Posterior vena cava (tissue), 2 donors: ENCODE results near the gene ITGAE. TPM values are rescaled to one million over a fixed set of nuclear protein-coding genes. Genes with fewer than 3 reads are reported as not detected.

ENCODE experiments used
- DNase-seq: peaks from one replicate; pipeline ENCODE4 v3.0.0-alpha.2; 2020; ENCODE audit warnings: low spot score
- intact Hi-C, 2 donors: fragments of 100-400 bp; cut with DNase I; formaldehyde crosslinking; loops; one replicate each; pipeline versions ENCODE4 v1.14.1 to v1.14.2; 2022 to 2023
- long read RNA-seq, 2 donors: library from polyadenylated mRNA; unstranded; transcript quantifications; one replicate each; pipeline ENCODE4 v2.0.0, GENCODE V29; 2020 to 2021
- total RNA-seq, 2 donors: library from RNA; stranded (reverse); fragmentation: NEBNext Ultra II Directional; extraction: Animal tissue kit (Norgen Biotek cat#: 25700); gene quantifications; one replicate each; pipeline ENCODE4 v1.2.1, GENCODE V29; 2021
- donor health status: DM: yes; HTN: yes; CAD: no.
- donor health status: DM: yes; HTN: yes; CAD: no.

Gene ITGAE, protein sequence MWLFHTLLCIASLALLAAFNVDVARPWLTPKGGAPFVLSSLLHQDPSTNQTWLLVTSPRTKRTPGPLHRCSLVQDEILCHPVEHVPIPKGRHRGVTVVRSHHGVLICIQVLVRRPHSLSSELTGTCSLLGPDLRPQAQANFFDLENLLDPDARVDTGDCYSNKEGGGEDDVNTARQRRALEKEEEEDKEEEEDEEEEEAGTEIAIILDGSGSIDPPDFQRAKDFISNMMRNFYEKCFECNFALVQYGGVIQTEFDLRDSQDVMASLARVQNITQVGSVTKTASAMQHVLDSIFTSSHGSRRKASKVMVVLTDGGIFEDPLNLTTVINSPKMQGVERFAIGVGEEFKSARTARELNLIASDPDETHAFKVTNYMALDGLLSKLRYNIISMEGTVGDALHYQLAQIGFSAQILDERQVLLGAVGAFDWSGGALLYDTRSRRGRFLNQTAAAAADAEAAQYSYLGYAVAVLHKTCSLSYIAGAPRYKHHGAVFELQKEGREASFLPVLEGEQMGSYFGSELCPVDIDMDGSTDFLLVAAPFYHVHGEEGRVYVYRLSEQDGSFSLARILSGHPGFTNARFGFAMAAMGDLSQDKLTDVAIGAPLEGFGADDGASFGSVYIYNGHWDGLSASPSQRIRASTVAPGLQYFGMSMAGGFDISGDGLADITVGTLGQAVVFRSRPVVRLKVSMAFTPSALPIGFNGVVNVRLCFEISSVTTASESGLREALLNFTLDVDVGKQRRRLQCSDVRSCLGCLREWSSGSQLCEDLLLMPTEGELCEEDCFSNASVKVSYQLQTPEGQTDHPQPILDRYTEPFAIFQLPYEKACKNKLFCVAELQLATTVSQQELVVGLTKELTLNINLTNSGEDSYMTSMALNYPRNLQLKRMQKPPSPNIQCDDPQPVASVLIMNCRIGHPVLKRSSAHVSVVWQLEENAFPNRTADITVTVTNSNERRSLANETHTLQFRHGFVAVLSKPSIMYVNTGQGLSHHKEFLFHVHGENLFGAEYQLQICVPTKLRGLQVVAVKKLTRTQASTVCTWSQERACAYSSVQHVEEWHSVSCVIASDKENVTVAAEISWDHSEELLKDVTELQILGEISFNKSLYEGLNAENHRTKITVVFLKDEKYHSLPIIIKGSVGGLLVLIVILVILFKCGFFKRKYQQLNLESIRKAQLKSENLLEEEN
- 10 to 100 TPM; 18.2 to 25.6 TPM for total RNA-seq
- long read RNA-seq, donor 1, transcript ITGAE-207 (4 exons, 672 nt), result major isoform, 5 of 7 reads
- long read RNA-seq, donor 1, partial matches to known transcripts, result 0 of 7 reads
- long read RNA-seq, donor 1, other reads (novel, unspliced or antisense), result 0 of 7 reads
- long read RNA-seq, donor 2, transcript ITGAE-207 (4 exons, 672 nt), result major isoform, 11 of 14 reads
- long read RNA-seq, donor 2, partial matches to known transcripts, result 0 of 14 reads
- long read RNA-seq, donor 2, other reads (novel, unspliced or antisense), result 2 of 14 reads

DNA sequence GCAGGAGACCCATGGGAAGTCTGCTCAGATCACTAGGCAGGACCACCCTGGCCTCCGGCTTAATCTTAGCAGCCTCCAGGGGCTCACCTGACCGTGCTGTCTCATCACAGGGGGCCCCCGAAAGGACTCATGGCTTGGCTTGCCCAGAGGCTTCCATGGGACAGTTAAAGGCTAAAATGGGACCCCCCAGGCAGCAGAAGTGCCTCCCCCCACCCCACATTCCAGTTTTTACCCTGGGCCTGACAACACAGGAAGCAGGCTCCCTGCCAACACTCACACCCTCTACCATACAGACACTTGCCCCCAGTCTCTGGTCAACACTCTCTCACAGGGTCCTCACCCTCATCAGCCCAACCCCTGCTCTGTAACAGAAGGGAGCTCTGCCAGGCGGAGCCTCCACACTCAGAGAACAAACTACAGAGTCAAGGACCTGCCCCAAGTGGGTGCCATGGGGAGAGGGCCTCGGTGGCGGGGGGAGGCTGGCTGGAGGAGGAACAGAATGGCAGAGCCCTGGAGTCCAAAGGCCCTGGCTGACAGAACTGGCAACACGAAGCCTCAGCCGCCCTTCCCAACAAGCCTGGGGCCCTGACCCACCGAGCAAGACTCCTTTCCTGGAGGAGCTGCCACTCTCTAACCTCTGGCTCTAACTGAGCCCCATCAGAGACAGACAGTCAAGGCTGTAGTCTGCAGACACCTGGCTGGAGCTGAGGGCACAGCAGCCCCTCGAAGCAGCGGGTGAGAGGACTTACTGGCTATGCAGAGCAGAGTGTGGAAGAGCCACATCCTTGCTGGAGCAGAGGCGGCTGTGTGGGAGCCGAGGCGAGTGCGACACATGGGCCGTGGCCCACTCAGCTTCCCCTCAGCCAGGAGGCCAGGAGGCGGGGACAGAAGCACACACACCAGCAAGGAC lies at the start of gene ITGAE:
Gene ITGAE (minus strand): TSS at position 827 of the 910 bp plus-strand sequence. CDS start 44 bp downstream, at position 783.
- DNase-seq, result no peak
- intact Hi-C loops, result no loop called here

DNA sequence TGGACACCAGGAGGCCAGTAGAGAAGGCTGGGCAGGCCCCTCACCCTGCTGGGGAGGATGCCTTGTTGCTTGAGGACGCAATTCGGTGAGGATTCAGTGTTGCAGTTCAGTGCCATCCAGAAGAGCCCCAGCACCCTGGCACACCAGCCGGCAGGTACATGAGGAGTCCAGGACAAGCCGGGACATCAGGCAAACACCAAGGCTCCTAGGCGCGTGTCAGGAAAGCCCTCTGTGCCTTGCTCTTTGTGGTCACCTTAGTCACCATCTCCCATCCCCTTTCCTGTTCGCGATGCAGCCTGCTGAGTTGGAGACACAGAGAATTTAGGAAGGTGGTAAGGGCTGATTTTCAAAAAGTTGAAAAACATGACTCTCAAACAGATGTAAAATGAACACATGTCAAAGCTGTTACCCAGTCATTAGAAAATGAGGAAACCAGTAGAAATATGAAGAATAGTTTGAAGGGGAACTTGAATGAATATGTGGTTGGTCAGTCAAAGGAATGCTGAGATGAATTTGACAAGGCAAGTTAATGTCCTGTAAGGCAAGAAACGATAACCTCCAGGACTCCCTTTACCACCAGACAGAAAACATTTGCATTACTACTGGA lies 47.3 kb upstream of the ITGAE start:
- intact Hi-C loops, result loop anchor here in 1 of 2 donors (10.0 kb wide), 1 partner anchor 114 kb away; no protein-coding TSS in a partner anchor

DNA sequence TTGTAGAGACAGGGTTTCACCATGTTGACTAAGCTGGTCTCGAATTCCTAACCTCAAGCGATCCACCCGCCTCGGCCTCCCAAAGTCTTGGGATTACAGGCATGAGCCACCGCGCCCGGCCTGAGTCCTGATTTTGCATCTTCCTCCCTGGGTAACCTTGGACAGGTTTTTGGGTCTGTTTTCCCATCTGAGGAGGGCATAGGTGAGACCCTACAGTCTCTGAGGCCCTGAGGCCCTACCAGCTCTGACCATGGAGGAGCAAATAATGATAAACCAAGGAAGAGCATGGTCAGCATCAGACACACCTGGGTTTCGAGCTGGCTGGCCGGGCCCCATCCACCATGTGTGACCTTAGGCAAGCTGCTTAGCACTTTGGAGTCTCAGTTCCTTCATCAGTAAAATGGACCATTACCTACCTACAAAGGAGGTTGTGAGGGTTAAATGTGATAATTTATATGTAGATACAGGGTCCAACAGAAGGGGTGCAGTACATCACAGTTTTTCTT lies 46.2 kb upstream of the ITGAE start:
- DNase-seq, result peak; percentile 50
- intact Hi-C loops, result loop anchor here in 1 of 2 donors (10.0 kb wide), 1 partner anchor 112 kb away; no protein-coding TSS in a partner anchor

More for the DNA sequence above, 47.3 kb upstream of the ITGAE start:
- peak; percentile 64 for DNase-seq

DNA sequence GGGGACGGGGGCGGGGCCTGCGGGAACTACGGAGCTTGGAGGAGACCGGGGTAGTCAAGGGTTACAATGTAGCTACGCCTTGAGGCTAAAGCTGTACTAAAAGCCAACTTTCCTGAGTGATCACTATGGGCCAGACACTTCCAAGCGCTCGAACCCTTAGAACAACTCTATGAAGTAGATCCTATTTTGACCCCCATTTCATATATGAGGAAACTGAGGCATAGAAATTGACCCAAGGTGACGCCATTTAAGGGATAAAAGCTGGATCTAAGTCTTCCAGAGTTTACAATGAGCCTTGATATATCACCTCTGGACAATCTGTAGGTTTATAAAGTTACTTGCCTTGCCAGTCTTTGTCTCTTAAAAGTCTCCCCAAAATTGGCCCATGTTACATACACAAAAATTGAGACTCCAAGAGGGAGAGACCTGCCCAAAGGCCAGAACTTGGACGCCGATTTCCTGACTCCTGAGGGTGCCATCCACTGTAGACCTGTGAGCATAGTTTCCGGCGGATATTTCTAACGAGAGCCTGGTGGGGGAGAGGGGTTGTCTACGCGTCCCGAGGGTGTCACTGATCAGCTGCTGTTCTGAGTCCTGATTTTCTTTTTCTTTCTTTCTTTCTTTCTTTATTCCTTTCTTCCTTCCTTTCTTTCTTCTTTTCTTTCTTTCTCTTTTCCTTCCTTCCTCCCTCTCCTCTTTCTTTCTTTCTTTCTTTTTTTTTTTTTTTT lies 45.6 kb upstream of the ITGAE start:
- DNase-seq, result peak; percentile 20
- intact Hi-C loops, result loop anchor here in 1 of 2 donors (10.0 kb wide), 1 partner anchor 112 kb away; no protein-coding TSS in a partner anchor

DNA sequence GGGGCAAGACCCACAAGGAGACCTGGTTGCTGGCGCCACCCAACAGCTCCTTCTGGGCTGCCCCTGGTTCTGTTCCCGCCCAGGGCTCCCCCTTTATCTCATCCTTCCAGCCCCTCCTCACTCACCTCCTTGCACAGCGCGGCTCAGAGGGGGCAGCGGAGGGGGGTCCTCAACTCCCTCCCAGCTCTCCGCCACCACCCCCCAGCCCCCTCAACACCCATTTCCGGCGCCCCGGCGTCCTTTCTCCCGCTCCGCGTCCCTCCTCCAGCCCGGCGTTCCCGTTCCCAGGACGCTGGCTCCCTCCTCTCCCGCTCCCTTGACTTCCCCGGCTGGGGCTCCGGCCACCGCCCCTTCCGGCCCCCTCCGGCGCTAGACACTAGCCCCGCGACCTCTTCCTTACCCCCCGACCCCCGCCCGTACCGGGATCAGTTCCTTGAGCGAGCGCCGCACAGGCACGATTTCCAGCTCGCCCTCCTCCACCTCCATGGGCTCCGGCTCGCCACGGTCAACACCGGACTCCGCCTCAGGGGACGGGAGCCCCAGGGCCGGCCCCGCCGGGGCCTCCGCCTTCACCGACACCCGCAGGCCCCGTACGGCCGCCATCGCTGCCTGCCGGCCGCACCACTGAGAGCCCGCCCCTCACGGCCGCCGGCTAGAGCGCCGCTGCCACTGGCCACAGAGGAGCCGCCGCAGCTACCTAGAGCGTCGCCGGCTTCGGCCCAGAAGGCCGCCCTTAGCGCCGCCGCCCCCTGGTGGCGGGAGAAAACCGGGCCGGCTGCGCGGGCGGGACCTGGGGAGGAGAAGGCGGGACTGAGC lies 44.8 kb upstream of the ITGAE start, which contains the start of gene NCBP3:
Gene NCBP3 (minus strand): TSS at position 626 of the 816 bp plus-strand sequence. CDS start 23 bp downstream, at position 603.
- intact Hi-C loops, result loop anchor here in 1 of 2 donors (10.0 kb wide), 1 partner anchor 111 kb away; no protein-coding TSS in a partner anchor
- DNase-seq, result peak; percentile 97

DNA sequence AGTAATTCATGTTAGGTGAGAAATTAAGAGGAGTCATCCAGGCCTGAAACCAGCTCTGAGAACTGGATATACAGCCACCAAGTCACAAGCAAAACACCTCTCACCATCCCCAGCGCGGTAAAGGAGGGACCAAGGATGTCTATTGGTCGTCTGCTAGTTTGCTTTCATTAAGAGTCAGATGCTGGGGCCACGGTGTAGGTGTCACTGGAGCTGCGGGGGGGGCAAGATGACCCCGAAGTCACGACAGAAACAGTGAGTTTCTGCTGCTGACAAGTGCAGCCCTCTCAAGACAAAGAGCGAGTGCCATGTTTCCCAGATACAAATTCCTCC lies 44.3 kb upstream of the ITGAE start:
- DNase-seq, result peak; percentile 64
- intact Hi-C loops, result loop anchor here in 1 of 2 donors (10.0 kb wide), 1 partner anchor 110 kb away; no protein-coding TSS in a partner anchor

DNA sequence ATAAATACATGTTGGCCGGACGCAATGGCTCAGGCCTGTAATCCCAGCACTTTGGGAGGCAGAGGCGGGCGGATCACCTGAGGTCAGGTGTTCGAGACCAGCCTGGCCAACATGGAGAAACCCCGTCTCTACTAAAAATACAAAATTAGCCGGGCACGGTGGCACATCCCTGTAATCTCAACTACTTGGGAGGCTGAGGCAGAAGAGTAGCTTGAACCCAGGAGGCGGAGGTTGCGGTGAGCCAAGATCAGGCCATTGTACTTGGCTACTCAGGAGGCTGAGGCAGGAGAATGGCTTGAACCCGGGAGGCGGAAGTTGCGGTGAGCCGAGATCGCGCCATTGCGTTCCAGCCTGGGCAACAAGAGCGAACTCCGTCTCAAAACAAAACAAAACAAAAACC lies 43.6 kb upstream of the ITGAE start:
- peak; percentile 58 for DNase-seq
- intact Hi-C loops, result loop anchor here in 1 of 2 donors (10.0 kb wide), 1 partner anchor 110 kb away; no protein-coding TSS in a partner anchor

DNA sequence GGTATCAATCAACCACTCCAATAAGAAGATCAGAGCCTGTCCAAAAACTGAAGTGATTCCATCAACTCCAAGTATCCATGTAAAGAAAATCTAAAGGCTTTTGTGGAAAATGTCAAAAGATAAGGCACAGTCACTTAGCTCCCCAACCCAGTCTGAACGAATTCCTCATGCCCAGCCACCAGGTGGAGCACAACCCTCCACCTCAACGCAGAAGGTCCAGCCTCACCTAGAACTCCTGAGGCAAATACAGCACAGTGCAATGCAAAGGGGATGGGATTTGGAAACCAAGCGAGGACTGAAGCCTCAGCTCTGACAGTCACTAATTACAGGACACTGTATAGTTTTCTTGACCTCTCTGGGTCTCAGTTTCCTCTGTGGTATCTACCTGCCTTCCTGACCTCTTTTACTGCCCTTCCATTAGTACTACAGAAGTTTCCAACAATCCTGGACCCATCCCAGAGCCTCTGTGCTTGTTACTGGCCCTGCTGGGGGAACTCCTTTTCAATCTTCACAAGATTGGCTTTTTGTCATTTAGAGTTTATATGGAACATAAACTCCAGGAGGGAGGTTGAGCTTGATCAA lies 43.0 kb upstream of the ITGAE start:
- intact Hi-C loops, result loop anchor here in 1 of 2 donors (10.0 kb wide), 1 partner anchor 109 kb away; no protein-coding TSS in a partner anchor

DNA sequence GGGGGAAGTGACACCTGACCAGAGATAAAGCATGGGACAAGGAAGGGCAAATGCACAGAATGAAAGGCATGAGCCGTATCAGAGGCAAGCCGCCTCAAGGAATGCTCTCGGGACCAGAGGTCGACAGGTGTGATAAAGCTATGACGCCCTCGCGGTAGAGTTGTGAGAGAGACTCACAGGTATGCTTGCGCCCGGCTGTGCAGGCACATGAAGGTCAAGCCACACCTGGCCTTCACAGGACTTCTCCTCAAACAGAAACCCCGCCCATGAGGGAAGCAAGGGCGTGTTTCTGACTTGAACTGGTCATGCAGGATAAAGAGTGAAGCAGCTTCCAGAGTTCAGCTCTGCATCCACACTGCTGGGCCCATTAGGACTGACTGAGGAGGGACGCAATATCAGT lies 37.2 kb upstream of the ITGAE start:
- peak; percentile 67 for DNase-seq
- intact Hi-C loops, result no loop called here

More for the DNA sequence above, 43.0 kb upstream of the ITGAE start:
- DNase-seq, result peak; percentile 50

DNA sequence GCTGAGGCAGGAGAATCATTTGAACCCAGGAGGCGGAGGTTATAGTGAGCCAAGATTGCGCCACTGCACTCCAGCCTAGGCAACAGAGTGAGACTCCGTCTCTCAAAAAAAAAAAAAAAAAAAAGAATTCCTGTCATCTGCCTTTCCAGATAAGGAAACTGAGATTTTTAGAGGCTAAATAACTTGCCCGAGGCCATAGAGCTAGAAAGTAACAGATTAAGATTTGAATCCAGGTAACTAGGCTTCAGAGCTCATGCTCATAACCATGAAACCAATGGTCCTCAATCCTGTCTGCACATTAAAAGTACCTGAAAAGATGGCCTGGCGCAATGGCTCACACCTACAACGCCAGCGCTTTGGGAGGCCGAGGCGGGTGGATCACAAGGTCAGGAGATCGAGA lies 35.6 kb upstream of the ITGAE start:
- DNase-seq, result peak; percentile 40

DNA sequence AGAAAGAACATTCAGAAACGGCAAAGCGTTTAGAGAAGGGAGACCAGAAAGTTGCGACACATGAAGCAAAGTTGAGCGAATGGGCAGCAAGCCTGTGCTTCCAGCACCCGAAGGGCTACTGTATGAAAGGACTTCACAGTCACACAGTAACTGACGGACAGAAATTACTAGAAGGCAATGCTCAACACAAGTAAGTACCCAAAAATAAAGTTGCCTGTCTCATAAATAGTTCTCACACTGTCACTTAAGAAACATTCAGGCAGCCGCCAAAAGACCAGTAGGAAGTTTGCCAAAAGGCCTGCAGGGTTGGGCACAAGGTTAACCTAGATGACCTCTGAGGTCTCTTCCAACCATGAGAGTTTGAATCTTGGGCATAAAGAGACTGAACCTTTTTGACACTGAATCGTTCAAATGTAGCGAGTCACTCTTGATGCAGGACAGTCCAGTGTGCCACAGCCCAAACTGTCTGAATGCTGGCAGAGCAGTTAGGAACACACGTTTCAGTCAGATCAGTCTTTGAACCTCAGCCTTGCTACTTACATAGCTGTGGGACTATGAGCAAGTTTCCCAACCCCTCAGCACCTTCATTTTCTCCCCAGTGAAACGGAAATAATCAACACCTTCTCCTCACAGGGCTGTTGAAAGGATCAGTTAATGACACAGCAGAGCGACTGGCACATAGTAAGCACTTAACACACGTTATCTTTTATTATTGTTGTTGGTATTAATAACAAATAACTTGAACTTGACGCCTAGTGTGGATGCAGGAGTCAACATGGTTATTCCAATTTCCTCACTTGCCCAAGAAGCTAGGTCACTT lies 34.6 kb upstream of the ITGAE start:
- peak; percentile 44 for DNase-seq
- intact Hi-C loops, result no loop called here

More for the DNA sequence above, 35.6 kb upstream of the ITGAE start:
- intact Hi-C loops, result no loop called here

DNA sequence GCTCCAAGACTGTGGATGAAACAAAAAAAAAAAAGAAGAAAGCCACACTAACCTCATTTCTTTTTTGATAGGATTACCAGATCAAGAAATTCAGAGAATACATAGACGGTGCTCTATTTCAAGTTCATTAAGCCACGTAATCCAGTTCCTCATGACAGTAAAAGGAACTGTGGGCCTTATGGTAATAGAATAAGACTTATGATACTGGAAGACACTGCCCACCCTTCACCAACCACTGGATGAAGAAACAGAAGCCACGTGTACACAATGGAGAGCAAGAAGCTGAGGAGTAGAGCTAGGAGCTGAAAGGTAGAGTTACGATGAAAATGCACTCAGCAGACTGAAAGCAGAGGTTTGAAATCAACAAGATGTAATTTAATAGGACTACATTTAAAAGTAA lies 33.8 kb upstream of the ITGAE start:
- DNase-seq, result no peak
- intact Hi-C loops, result loop anchor here in 1 of 2 donors (5.0 kb wide), 1 partner anchor 1513 kb away; no protein-coding TSS in a partner anchor

DNA sequence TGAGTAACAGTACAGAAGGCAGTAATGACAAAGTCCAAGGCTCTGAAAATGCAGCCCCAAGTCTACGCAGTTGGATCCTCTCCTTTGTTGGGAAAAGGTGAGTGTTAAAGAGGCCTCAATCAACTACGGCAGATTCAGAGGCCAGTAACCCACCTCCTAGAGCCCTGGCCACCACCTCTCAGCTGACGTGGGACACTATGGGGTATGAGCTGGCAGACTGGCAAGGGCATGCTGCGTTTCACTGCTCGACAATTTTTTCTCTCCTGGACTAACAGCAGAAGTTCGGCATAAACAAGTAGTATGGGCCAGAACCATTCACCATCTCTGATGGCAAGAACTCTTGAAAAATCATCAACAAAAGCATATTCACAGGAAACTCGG lies 27.9 kb upstream of the ITGAE start:
- no peak for DNase-seq
- intact Hi-C loops, result no loop called here
